ENCODE results near the gene KIRREL3.
A peak's percentile ranks its signal among the peaks of the same experiment; 100 is the strongest.

KIRREL3 gene

GRCh38 chr11:126997196-126997595, 3.4 kb downstream of the KIRREL3 start:
- no peak for DNase-seq (ENCODE audit: low read depth in 2 of 2)

DNA sequence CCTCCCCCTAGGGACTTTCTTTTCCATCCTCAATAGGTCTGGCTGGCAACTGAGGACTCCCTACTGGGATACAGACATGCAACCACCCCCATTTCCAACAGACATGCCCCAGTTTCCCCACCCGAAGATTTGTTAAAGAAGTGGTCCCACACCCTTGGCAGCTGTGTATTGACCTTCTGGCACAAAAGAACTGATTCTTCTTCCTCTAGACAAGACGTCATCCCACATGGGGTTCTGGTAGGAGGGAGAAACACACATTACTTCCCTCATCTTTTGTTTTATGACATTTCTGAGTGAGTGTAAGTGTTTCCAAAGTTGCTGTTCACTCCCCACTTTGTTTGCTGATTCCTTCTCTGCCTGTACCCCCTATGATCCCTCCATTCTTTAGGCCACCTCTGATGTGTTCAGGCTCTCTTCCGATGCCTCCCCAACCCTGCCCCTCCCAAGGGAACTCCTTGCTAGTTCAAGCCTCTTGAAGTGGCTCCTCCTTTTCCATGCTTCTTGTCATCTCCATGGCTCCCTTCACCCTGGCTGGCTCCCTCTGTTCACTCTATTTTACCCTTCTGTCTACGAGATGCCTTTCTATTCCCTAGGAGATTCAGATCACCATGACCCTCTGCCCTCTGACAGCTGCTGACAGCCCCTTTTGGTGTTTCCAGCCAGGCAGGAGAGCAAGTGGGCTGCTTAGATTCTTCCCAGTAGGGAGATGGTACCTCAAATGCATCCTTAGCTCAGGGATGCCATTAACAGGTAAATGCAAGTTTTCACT, 4.3 kb downstream of the KIRREL3 start:
- no peak for DNase-seq (ENCODE audit: low read depth in 2 of 2)

DNA sequence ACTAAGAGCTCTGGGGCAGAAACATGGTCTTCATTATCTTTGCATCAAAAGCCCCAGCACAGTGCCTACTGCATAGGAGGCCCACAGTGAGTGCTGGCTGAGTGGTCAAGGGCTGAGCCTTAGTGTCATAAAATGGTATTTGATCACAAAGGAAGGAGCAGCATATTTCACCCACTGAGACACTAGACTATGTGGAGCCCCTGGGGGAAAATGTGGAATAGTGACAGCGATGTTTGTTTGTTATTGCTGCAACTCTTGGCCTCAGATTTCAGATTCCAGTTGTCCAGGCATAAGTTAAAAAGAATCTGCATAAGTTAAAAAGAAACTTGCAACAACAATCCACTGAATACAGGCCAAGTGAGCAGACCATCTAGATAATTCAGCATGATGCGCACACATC, 7.0 kb downstream of the KIRREL3 start:
- DNase-seq (ENCODE audit: low read depth in 2 of 2): no peak

DNA sequence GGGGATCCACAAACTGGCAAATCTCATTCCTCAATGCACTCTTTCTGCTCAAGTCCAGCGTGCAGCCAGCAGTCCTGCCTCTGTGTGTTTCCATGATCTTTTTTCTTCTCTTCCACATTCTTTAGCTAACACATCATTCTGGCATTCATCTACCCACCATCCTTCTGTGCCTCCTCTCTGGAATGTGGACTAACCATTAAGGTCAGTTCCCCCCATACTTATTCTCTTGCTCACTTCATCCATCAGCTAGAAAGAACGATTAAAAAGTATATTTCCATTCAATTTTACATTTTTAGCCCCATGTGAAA, 7.8 kb downstream of the KIRREL3 start:
- DNase-seq (ENCODE audit: low read depth in 2 of 2): no peak

DNA sequence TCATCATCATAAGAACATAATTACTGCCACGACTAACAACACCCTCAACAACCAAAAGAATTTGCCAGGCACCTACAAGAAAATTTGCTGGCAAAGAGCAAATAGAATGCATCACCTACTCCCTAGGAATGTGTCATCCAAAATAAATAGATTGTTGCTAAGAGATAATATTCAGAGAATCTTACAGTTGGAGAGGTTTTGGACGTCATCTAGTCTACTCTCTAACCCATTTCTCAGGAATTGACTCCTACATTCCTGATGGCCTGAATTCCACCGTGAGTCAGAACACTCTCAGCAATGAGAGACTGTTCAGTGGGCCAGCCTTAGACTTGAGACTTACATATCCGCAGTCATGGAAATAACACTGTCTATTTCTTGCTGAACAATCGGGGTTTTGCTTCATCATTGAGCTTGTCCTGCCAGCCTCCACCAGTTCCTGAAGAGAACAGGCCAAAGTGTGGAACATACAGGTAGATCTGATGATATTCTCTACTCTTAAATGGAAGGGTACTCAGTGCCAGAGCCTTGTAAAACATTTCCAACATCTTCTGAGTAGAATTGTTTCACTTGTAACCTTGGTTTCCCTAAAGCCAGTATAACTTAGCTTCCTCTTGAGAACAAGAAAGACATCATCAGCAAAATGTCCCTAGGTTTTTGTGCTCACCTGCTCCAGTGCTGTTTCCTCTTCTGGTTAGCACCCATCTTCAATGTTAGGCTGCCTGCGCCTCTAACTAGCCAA, 8.3 kb downstream of the KIRREL3 start:
- no peak for DNase-seq (ENCODE audit: low read depth in 2 of 2)

- no peak for DNase-seq (ENCODE audit: low read depth in 2 of 2)
Observed at GRCh38 chr11:126991596-126991995, 9.0 kb downstream of the KIRREL3 start.

DNA sequence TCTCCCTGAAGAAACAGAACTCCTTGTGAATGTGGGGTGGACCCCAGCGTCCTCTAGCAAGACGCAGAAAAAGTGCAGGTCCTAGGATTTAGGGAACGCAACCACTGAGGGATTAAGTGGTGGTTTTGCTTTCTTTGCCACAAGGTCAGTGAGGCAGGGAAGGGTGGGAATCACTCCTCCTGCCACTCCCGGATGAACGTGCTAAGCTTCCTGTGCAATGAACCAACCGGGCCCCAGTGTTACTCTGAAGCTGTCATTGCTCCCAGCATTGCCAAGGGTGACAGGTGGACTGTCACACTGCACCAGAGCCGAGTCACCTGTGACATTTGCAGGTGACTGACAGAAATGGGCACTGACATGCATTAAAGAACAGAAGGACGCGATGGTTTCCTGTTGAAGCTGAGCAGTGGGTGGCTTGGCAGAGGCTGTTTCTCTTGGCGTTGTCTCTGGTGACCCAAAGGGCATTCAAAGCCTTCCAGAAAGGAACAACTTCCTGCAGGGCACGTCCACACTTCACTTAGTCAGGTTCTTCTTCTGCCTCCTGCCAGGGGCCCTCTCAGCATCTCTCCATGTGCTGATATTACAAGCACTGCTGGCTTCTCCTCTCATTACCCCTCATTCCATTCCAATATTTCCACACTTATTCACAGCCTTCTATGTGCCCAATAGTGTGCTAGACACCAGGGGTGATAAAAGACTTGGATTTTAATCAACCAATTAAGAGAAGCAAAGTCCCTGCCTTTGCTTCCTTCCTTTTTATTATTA, 9.7 kb downstream of the KIRREL3 start:
- no peak for DNase-seq (ENCODE audit: low read depth in 2 of 2)

DNA sequence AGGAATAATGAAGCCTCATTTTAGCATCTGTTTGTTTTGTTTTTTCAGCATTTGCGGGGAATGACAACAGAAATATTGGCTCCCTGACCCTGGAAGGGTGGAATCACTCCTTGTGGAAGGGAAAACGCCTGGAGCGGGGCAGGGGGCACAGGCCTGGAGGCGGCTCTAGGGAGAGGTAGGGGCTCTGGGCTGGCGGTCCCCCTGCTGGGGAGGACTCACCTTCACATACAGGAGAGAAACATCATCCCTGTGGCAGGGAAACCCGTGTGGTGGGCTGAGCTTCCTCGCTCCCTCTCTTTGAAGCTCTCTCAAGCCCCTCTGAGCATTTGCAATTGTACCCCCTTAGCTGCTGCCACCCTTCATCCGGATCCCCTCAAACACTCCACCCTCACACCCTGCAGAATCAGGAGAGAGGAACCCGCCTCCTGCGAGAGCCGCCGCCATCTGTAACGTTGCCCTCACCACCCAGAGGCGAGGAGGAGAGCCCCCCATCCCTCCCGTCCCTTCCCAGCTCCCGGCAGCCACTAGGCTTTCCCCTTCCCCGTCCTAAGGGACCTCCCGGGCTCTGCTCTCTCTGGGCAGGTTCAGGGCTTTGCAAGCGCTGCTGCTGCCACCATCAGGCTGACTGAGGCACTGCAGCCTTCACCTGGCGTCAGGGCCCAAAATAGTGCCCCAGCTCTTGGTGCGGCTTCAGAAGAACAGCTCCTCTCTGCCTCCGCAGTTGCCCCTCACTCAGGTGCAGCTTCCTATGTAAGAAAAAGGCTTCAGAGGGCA, 10.4 kb downstream of the KIRREL3 start:
- DNase-seq (ENCODE audit: low read depth in 2 of 2): peak in 1 of 2 donors; percentile 10

DNA sequence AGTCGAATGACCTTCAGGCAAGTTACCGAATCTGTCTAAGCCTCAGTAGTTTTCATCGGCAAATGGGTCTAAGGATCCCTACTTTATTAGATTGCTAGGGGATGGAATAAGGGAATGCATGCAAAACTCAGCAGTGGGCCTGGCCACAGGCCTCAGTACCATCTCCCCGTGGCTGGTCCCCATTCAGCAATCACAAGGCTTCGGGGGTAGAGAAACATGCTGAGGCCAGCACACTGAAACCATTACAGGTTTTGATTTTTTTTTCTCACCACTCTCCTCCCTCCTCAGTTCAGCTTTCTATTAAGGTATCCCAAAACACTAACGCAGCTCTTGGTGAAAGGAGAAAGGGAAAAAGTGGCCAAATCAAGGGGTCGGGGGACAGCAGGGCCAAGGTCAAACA, 11.9 kb downstream of the KIRREL3 start:
- DNase-seq (ENCODE audit: low read depth in 2 of 2): no peak

- DNase-seq (ENCODE audit: low read depth in 2 of 2): no peak
Observed at GRCh38 chr11:126981635-126982034, 18.9 kb downstream of the KIRREL3 start.

GRCh38 chr11:126978911-126979310, 21.7 kb downstream of the KIRREL3 start:
- DNase-seq (ENCODE audit: low read depth in 2 of 2): no peak

DNA sequence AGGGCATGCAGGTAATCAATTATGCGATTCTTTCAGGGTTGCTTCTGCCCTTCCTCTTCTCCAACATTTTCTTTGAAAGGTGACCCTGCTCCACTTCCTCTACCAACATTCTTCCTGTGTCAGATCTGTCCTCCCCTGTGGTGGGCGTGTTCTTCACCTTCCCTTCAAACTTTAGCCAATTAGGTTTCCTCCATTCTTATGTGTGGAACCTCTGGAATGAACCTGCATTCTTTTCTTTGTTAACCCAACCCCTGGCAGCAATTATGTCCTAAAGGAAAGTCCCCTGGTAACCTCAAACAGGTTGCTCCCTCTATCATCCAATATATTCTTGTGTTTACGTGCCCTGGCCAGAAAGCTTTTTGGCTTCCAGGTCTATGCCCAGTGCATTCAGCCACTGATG, 22.4 kb downstream of the KIRREL3 start:
- no peak for DNase-seq (ENCODE audit: low read depth in 2 of 2)

DNA sequence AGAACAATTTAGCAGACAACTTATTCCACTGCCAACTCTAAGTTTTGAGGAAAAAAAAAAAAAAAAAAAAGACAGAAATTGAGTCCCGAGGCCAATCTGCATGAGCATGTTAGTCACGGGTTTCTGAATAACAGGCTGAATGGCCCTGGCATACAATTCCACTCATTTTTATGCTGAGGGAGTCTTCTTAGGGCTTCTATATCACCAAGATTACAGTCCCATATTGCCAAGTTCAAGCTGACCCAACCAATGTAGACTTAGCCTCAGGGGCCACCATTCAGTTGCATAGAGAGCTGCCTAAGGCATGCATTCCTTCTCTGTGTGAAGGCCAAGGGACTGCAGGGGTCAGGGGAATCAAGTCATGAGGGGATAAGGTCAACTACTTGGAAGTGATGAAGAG, 27.5 kb downstream of the KIRREL3 start:
- no peak for DNase-seq (ENCODE audit: low read depth in 2 of 2)

DNA sequence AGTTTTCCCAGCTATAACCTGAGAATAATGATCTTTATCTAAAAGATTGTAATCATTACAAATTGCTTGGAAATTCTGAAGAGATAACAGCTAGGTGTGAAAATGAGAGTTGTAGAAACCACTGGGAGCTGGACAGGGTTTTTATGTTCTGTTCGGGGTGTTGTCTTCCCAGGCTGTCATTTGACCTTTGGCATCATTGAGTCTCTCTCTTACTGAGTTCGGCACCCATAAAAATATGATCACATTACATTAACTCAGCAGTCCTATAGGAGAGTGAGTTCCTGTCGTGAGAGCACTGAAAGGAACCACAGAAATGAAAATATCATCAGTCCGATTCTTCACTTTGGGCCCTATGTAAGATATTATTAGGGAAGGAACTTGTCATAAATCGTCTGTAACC, 29.3 kb downstream of the KIRREL3 start:
- DNase-seq (ENCODE audit: low read depth in 2 of 2): no peak

DNA sequence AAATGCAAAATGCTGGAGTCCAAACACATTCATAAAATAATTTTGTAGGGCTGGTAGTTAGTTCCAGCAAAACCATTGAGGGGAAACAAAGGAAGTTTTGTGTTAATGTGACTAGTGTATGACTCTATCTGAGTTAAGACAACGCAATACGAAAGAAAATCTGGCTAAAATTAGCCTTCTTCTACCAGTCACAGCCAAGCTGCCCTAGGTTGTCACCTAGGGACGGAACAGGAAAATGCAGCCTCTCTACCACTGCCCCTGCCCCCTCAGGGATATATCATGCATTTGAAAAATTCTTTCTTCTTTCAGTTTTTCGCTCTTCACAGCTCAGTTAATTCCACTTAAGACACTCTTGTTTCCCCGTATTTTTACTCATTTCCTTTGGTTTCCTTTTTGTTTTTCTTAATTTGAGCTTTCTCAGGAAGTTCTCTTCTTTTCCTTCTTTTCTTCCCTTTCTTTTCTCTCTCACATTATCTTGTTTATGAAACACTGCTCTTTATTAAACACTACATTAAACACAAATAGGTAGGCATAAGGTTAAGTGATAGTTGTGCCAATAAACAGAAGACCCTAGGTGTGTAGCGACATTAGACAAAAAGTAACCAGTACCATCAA, 30.6 kb downstream of the KIRREL3 start:
- no peak for DNase-seq (ENCODE audit: low read depth in 2 of 2)

DNA sequence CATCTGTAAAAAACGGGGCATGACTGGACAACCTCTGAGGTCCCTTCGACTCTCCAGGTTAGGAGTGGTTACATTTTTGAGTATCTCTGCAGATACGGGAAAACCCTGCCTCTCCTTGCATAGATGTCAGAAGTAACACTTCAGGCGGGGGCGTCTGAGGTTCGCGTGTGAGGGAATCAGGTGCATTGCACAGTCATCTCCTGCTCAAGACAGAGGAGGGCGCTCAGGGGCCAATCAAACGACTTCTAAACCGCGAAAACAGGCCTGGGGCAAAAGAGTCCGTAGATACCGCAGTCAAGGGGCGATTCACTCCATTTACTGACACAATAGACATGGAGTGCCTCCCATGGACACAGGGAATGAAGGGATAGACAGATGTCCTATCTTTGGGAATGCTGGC, 31.7 kb downstream of the KIRREL3 start:
- no peak for DNase-seq (ENCODE audit: low read depth in 2 of 2)

DNA sequence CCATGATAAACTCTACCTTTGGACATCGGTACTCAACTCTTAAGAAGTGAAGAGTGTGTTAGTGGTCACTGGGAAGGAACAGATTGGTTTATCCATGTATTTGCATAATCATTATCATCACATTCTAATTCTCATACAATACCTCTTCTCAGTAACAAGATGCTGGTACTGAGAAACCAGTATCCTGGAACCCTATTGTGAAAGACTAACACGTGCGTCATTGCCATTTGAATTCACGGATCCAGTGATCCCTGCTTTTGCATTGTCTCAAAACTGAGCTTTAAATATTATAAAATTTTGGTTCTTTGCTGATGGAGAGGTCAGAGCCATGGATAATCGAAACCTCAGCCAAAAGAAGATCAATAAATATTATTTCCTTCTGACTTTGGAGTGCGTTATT, 35.2 kb downstream of the KIRREL3 start:
- no peak for DNase-seq (ENCODE audit: low read depth in 2 of 2)

DNA sequence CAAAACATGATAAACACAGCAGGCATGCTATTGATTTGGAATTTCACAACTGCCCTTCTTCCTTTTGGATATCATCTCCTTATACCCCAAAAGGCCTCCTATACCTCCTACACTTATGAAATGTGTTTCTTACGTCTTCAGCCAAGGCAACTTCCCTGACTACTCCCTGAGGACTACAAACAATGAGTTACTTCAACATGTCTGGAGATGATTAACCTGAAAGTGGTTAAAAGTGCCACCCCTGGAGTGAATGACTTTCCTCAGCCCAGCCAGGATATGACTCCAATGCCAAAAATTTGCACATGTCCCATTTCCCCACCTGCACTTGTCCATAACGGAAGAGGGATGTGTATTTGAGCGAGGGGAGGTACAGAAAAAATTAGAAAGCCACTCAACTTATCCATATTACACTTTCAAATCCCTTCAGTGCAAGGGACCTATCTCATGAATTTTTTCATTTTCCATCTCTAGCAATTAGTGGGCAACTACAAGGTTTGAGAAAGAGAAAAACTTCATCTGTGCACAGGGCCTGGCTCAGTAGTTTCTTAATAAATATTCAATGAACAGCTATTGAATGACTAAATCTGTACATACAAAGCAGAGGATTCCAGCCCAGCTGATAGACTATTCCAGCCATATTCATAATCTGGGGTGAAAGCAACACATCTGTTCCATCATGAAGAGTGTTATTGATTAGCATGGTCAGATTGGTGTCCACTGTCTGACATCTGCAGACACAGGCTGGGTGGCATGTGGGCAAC, 36.8 kb downstream of the KIRREL3 start:
- no peak for DNase-seq (ENCODE audit: low read depth in 2 of 2)

- no peak for DNase-seq (ENCODE audit: low read depth in 2 of 2)
Observed at GRCh38 chr11:126963115-126963514, 37.5 kb downstream of the KIRREL3 start.

DNA sequence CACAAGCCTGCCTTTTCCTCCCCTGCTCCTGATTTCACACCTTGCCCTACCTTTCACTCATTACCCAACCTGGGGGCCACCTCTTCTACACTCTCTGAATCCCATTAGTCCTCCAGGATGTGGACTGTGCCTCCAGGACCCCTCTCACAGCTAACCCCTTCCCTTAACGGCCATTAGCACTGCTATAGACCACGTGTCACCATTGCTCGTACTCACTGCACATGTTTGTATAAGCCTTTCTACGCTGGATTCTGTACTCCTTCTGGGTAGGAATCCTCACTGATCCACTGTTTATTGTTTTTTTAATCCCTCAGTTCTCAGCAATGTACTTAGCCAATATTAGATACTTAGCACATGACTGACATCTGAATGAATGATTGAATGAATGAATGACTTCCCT, 40.9 kb downstream of the KIRREL3 start:
- DNase-seq (ENCODE audit: low read depth in 2 of 2): no peak

DNA sequence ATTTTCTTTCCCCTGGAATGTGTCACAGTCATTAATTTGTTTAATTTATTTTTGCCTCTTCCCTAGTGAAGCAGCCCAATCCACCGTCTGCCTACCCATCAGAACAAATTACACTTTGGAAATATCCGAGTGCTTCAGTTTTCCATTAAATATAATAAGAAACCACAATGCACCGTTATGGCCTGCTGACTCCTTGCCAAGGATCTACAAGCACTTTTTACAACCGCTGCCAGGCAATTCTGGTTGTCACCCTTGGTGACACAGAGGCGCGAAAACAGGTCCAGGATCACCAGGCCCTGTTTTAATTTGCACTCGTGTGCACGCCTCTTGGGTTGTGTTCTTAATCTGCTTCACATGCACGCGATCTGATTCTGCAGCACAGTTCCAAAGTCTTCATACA, 43.9 kb downstream of the KIRREL3 start:
- DNase-seq (ENCODE audit: low read depth in 2 of 2): no peak

Measured in stimulated activated CD8-positive, alpha-beta memory T cell treated with anti-CD3 and anti-CD28 coated beads, Interleukin-15, amount 100 ng/mL, for 4 hours (primary cell).